ENCODE data around the gene CCHCR1.
"Not testable (repeated sequence)": the region's sequence is repeated elsewhere in the genome, so short reads cannot be mapped to it uniquely, and the experiment has no call there.

CCHCR1 gene

DNA sequence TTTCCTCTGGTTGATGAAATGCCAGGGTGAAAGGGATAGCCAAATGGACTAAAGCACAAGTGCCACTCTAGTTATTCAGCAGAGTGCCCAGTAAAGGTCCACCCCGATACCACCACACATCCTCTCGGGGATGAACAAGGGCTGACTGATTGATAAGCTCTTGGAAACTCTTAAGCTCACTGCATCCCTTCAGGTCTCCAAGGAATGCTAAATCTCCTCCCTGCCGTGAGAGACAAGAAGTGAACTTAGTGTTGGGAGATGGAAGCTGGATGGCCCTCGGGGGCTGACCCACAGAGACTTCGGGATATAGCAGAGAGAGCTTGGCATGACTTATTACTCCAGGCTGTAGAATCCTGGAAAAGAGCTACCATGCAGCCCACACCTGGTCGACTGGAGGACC, 26.3 kb upstream of the CCHCR1 start:
- not testable (repeated sequence) for DNase-seq (ENCODE audit: low spot score)

DNA sequence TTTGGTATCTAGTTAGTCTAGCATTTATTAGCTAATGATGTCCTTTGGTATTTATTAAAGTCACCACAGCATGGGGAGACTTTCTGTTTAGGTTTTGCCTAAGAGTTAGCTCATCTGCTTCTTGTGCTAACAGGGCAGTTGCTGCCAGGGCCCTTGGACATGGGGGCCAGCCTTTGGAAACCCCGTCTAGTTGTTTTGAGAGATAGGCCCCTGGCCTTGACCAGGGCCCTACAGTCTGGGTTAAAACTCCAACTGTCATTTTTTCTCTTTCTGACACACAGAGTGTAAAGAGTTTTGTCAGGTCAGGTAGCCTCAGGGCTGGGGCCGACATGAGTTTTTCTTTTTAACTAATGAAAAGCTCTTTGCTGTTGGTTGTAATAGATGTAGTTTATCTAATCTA, 25.7 kb upstream of the CCHCR1 start:
- DNase-seq (ENCODE audit: low spot score), result not testable (repeated sequence)

DNA sequence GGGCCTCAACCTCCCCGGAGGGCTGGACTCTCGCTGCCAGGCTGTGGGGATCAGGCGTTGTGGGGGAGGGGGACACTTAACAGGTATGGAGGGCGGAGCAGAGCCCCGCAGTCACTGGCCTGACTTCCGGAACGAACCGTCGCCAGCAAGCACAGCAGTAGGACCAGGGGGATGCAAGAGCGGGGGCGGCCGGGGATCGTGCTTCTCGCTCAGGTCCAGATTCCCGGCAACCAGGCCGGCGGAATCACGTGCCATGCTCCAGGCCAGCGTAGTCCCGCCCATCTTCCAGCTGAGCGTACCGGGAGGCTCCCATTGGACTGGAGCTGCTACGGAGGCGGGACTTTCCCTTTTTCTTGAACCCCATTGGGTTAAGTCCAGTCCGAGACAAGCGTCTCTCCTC, 22.9 kb upstream of the CCHCR1 start:
- no peak for DNase-seq (ENCODE audit: low spot score)

DNA sequence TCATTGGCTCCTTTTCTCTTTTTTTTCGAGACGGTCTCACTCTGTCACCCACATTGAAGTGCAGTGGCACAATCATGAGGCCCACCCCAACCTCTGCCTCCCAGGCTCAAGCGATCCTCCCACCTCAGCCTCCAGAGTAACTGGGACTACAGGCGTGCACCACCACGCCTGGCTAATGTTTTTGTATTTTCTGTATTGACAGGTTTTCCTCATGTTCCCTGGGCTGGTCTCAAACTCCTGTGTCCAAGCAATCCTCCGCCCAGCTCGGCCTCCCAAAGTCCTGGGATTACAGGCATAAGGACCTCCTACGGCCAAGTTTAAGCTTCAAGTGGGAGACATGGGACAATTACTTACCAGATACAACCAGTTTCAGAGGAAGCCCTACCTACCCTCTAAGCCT, 22.3 kb upstream of the CCHCR1 start:
- DNase-seq (ENCODE audit: low spot score), result no peak

DNA sequence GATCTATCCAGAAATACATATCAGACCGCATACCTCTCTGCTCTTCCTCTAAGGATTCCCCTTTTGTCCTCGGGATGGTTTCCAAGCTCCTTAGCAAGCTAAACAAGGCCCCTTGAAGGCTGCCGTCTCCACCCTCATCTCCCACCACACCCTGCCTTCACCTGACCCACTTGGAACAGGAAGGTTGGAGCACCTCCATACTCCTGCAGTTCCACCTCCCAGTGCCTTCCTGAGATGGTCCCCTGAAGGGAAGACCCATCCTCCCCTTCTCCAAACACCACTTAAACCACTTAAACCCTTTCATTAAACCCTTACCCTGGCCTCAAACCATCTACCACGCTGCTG, 21.4 kb upstream of the CCHCR1 start:
- no peak for DNase-seq (ENCODE audit: low spot score)

DNA sequence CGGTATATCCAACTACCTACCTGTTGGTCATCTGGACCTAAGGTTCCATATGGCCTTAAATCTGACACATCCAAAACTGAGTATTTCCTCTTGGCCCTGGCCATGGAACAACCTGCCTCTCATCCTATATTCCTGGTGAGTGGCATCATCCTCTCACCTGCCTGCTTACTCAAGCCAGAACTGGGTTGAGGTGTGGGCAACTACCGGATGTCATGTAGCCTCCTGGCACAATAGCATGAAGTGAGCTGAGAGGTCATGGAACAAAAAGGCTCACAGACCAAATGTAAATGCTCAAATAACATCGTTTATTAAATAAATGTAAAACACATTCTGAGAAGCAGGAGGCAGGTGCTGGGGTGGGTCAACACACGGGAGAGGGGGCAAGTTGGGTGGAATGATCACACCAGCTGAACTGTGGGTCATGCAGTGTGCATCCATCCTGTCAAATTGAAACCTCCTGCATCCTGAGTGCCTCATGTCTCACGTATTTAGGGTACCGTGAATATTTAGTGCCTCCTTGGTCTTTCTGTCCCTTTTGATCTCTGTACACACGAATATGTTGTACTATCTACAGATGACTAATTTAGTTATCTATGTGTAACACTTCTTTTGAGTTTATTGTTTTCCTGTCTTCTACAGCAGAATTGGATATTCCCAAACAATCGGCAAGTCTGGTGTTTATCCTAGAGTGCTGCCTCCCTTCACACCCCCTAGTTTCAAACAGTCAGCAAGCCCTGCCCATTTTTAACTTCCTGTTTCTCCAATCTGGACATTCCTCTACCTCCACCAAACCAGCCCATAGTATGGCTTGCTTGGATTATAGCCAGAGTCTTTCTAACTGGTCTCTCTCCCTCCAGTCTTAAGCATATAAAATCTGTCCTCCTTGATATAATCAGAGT, 20.8 kb upstream of the CCHCR1 start:
- DNase-seq (ENCODE audit: low spot score), result no peak

DNA sequence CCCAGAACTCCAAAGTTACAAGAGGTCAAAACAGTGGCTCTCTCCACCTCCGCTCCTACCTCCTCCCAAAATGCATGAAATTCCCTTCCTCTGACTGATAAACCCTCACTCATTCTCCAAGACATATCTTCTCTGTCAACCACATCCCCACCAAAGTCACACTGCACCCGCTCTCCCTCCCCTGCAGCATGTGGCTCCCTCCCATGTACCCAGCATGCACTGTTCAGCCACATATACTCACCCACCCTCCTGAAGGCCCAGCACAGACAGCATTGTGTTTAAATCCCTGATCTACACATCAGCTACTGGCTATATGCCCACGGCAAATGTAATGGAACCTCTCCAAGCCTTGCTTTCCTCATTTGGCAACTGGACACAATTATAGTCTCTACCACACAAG, 18.4 kb upstream of the CCHCR1 start:
- no peak for DNase-seq (ENCODE audit: low spot score)

DNA sequence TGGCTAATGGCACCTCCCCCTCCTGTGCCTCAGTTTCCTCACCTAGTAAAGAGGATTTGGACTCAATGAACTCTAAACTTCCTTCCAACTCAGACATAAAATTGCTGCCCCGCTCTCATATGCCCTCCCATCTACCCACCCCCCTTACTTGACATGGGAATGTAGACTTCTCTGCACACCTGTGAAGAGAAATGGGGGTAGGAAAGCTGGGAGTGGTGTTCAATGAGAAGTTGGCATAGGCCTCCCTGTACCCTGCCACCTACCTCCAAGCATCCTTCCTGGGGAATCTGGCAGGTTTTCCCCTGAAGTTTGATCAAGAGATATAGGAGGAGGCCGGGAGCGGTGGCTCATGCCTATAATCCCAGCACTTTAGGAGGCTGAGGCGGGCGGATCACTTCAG, 16.8 kb upstream of the CCHCR1 start:
- DNase-seq (ENCODE audit: low spot score), result no peak

DNA sequence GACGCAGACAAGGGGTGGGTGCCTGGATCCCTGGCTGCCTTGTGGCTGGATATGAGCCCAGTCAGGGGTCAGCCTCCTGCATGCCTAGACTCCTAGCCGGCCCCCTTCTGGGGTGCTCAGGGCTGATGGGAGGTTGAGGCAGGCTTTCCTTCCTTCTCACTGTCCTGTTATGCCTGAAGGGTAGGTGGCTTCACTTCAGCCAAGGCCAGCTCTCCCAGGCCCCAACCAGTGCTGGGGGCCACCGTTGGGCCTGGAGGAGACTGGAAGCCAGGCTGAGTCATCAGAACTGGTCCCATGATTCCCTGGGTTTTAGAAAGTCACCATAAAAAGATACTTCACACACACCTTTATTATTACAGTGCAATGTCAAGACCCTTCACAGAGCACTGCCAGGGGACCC, 15.8 kb upstream of the CCHCR1 start:
- DNase-seq (ENCODE audit: low spot score), result no peak

DNA sequence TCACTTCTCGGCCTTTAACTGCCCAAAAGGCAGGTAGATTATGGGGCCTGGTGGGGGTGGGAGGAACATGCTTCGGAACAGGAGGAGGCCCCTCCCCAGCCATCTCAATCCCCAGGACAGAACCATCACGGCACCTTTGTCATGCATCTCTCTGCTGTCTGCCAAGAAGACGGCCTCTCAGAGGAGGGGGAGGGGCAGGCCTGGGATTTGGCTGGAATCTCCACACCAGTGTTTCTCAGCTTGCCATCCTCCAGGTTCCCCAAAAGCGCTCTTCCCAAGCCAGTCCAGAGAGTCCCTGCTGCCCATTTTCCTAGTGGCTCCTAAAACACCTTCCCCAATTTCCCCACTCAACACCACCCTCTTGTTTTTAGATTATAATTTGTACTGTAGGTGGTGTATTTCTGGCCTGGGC, 15.4 kb upstream of the CCHCR1 start:
- DNase-seq (ENCODE audit: low spot score), result no peak

DNA sequence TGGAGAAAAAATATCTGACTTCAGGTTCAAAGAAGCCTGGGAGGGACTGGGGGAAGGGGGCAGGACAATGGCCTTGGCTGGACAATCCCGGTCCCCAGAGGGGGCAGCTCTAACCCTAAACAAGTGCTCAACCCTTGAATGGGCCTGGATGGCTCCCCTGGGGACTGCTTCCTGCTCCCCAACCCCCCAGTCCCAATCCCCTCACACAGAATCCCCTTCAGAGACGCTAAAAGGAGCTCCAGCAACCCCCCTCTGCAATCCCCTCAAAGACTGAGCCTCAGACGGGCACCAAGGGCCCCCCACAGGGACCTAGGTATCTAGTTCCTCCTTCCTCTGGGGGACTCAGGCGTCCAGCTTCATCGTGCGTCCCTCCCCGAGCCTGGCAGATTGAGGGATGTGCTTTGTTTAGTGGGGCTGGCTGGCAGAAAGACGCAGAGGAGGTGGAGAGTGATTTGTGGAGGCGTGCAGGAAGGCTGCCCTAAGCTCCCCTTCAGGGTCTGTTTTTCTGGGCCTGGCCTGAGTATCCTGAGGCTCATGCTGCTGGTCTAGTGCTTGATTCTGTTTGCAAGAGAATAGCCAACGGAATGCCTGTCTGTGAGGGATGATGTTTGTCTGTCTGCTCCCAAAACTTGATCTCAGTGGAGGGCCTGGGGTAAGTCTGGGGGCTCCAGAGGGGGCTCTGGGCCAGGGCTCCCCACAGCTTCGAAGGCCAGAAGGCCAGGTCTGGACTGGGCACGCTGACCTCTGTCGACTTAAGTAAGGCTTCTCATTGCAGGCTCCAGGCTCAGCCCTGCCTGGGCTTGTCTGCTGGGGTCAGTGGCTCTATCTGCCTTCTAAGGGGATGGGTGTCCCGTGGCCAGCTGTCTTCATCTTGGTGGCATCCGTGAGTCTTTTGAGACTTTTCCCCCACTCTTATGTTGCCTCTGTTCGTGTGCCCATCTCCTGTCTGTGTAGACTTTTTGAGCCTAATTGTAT, 14.6 kb upstream of the CCHCR1 start:
- no peak for DNase-seq (ENCODE audit: low spot score)

DNA sequence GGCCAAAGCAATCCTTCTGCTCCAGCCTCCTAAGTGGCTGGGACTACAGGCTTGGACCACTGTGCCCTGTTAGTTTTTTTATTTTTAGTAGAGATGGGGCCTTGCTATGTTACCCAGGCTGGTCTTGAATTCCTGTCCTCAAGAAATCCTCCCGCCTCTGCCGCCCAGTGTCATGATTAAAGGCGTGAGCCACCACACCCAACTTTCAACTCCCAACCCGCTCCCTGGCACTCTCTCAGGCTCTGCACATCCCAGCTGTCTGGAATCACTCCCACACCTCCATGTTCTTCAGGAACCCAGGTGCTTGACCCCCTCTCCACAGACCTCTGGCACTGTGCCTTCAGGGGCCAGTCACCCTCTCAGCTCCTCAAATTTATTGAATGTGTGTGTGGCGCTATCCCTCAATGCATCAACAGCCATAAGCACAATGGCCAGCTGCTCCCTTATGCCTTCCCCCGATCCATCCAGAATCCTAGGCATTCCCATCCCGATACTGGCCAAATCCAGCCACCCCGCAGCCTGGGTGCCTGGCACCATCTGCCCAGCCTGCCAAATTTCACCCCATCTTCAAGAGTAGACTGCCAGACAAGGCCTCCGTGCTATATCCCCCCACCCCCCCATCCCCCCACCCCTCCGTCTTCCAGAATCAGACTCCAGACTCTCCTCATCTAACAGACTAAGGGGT, 13.5 kb upstream of the CCHCR1 start:
- DNase-seq (ENCODE audit: low spot score), result no peak

DNA sequence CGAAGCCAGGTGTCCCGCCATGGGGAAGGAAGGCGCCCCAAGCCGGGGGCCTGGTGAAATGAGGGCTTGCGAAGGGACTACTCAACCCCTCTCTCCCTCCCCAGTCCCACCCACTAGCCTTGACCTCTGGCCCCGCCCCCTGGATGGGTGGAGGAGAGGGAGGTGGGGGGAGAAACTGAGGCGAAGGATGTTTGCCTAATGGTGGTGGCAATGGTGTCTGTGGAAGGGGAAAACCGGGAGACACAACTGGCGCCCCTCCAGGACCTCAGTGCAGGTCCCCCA, 12.9 kb upstream of the CCHCR1 start, which contains the start of gene POU5F1:
Gene POU5F1 (minus strand): TSS at position 83 of the 282 bp plus-strand sequence. CDS start 62 bp downstream, at position 21.
- no peak for DNase-seq (ENCODE audit: low spot score)

DNA sequence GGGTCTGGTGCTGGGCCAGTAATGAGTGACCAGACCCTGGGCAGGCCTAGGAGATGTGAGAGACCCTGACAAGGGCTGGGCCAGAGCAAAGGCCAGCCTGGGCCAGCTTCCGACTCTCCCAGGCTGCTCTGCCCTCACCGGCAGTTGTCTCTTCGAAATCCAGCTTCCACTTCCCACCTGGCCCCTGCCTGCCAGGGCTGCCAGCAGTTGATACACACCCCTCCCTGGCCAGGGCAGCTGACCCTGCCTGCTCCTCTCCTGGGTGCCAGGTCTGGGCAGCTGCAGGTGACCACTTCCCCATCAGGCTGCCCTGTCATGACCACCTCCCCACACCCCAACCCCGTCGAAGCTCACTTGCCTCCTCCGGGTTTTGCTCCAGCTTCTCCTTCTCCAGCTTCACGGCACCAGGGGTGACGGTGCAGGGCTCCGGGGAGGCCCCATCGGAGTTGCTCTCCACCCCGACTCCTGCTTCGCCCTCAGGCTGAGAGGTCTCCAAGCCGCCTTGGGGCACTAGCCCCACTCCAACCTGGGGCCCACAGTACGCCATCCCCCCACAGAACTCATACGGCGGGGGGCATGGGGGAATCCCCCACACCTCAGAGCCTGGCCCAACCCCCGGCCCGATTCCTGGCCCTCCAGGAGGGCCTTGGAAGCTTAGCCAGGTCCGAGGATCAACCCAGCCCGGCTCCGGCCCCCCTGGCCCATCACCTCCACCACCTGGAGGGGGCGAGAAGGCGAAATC, 12.4 kb upstream of the CCHCR1 start:
- not testable (repeated sequence) for DNase-seq (ENCODE audit: low spot score)

DNA sequence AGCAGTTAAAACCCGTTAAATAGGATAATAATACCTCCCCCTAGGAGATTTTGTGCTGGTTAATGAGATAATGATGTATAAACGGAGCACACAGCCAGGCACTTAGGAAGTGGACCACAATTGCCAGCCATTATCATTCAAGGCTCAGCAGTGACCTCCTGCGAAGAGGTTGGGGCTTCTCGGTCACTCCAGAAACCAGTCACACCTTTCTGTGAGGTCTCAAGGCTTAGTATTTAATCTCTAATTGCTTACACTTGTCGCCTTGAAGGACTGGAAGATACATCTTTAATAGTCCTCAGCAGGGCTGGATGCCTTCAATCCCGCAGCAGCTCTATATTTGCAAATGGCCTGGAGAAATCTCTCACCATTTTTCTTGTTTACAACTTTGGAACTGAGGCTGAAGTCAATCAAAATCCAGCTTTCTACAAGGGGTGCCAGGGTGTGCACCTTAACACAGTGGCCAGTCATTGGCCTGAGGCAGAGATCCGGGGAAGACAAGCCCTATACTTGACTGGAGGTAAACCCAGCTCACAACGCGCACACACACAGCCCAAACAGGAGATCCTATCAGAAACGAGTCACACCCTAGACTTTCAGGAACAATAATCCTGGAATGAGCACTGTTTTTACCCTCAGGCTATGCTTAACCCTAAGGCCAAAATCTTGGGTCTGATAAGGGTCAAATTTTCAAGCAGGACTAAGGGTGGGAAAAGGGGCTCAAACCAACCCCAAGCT, 11.7 kb upstream of the CCHCR1 start:
- no peak for DNase-seq (ENCODE audit: low spot score)

DNA sequence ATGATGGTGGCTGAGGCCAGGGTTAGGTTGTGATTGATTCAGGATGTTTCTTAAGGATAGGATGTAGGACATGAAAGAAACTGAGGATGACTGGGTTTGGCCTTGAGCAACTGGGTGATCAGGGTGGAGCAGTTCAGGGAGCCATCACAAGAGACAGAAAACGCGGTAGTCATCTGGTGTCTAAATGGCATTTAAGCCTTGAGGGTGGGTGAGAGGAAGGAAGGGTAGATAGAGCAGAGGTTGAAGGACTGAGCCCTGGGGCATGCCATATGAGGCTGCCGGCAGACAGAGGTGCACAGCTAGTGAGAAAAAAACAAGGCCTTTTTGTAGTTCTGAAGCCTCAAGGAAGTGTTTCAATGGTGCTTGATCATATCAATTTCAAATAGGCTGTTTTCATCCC, 11.0 kb upstream of the CCHCR1 start:
- no peak for DNase-seq (ENCODE audit: low spot score)

DNA sequence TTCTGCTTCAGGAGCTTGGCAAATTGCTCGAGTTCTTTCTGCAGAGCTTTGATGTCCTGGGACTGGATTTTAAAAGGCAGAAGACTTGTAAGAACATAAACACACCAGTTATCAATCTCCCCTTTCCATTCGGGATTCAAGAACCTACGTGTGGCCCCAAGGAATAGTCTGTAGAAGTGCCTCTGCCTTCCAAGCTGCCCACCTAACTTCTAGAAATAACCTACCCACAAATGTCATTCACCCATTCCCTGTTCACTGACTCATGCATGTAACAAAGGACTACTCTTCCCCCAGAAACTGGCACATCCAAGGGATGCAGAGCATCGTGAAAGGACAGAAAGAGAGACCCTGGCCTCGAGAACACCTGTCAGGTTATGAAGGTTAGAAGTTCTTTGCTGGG, 8.4 kb upstream of the CCHCR1 start:
- DNase-seq (ENCODE audit: low spot score), result peak; percentile 56

DNA sequence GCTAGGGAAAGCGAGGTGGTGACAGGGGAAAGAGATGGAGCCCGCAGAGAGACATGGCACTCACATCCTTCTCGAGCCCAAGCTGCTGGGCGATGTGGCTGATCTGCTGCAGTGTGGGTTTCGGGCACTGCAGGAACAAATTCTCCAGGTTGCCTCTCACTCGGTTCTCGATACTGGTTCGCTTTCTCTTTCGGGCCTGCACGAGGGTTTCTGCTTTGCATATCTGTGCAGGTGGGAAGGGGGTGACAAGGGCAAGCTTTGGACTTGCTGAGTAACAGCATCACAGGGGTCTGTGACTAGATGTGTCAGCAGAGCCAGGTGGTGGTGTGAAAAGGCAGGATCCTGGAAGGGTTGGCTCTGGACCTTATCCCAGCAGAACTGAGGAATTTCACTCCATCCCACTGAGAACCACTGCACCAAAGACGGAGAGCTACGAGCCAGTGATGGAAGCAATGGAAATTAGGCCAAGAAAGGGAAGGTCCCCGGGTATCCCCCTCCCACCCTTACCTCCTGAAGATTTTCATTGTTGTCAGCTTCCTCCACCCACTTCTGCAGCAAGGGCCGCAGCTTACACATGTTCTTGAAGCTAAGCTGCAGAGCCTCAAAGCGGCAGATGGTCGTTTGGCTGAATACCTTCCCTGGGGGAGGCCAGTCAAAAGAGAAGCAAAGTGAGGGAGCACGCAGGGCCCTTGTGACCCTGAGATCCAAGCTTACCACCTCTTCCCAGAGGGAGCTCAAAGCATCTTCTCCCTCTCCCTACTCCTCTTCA, 7.6 kb upstream of the CCHCR1 start:
- DNase-seq (ENCODE audit: low spot score), result not testable (repeated sequence)

DNA sequence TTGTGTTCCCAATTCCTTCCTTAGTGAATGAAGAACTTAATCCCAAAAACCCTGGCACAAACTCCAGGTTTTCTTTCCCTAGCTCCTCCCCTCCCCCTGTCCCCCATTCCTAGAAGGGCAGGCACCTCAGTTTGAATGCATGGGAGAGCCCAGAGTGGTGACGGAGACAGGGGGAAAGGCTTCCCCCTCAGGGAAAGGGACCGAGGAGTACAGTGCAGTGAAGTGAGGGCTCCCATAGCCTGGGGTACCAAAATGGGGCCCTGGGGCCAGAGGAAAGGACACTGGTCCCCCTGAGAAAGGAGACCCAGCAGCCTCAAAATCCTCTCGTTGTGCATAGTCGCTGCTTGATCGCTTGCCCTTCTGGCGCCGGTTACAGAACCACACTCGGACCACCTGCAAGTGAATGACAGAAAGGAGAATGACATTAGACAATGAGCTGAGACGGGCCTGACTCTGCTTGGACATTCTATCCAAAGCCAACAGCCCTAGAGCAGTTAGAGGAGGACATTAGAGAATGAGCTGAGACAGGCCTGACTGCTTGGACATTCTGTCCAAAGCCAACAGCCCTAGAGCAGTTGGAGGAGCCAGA, 7.0 kb upstream of the CCHCR1 start:
- not testable (repeated sequence) for DNase-seq (ENCODE audit: low spot score)

DNA sequence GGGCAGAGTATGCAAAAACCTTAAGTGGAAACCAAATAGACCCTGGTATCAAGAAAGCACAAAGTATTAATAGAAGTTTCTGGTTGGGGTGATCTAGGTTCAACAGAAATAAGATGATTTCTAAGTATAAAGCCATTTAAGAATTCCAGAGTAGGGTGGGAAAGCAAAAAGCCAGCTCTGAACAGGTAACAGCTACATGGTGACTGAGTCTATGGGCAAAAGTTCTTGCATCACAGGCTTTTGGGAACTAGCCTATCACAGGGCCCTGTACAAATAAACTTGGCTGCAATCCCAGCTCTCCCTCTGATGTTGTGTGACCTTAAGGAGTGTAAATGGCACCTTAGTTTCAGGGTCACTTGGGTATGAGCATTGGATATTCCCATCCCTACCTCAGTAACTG, 6.3 kb upstream of the CCHCR1 start:
- no peak for DNase-seq (ENCODE audit: low spot score)

Measured in putamen (tissue), 1 donor.